HG03571 (cell line): Measurements from ENCODE around the gene DLX6.
"Not testable (repeated sequence)": the region's sequence is repeated elsewhere in the genome, so short reads cannot be mapped to it uniquely, and the experiment has no call there.

Experiments
- ATAC-seq: cut with Tn5 transposase; IDR thresholded peaks from one replicate; pipeline ENCODE4 v1.9.1; 2021; ENCODE audit not compliant: unreplicated experiment

DLX6 gene

DNA sequence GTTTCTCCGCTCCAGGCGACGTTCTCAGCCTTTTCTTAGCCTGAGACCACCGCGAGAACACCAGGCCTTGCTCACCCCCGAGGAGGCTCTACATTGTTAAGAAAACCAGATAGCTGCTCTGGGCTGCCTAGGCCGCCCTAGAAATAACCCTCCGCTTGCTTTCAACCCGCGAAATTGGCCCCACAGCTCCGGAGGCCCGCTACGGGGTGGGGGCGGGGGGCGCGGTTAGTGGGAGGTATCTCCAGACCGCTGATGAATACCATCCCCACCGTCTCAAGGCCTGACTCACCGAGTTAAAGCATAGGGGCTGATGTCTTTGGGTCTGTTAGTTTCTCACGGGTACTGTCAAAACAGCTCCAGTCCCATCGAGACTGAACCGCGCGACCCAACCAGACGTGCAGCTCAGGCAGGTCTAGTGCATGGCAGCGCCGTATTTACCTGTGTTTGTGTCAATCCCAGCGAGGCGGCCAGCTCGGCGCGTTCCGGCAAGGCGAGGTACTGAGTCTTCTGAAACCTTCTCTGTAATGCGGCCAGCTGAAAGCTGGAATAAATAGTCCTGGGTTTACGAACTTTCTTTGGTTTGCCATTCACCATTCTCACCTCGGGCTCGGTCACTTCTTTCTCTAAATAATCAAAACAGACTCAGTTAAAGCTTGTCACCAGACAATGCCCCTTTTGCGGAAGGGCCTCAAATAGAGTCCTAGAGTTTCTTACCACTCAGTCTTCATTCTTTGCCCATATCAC, 16.6 kb downstream of the DLX6 start:
- ATAC-seq: no peak

DNA sequence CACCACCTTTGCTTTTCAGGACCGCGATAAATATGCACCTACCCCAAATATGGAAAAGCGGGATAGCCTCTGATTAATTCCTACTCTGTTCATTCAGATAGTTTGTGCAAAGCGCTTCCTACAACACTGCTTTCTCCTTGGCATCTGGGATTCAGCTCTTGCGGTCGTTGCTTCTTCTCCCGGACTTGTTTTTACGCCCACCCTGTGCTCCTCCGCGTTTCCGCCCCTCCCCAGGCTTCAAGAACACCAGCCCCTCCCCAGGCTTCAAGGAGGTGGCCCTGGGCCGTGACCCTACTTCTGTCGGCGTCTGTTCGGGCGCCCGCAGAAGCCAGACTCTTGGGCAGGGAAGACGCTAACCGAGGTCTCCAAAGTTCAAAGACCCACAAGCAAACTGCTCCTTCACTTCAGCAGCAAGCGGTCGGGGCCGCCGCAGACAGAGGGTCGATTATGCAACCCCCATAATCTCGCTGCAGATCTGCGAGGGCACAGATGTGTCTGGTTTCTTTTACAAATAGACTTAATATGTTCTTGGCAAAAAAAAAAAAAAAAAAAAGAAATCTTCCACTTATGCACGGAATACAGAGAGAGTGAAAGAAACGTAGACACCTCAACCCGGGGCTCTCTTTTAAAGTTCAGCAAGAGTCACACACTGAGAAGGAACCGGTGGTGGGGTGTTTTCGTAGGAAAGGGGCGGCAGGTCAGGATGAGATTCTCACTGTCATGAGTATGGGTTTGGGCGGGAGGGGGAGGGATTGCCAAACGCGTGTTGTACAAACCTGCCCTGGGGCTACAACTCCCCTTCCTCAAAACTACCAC, 17.3 kb downstream of the DLX6 start:
- ATAC-seq: no peak

DNA sequence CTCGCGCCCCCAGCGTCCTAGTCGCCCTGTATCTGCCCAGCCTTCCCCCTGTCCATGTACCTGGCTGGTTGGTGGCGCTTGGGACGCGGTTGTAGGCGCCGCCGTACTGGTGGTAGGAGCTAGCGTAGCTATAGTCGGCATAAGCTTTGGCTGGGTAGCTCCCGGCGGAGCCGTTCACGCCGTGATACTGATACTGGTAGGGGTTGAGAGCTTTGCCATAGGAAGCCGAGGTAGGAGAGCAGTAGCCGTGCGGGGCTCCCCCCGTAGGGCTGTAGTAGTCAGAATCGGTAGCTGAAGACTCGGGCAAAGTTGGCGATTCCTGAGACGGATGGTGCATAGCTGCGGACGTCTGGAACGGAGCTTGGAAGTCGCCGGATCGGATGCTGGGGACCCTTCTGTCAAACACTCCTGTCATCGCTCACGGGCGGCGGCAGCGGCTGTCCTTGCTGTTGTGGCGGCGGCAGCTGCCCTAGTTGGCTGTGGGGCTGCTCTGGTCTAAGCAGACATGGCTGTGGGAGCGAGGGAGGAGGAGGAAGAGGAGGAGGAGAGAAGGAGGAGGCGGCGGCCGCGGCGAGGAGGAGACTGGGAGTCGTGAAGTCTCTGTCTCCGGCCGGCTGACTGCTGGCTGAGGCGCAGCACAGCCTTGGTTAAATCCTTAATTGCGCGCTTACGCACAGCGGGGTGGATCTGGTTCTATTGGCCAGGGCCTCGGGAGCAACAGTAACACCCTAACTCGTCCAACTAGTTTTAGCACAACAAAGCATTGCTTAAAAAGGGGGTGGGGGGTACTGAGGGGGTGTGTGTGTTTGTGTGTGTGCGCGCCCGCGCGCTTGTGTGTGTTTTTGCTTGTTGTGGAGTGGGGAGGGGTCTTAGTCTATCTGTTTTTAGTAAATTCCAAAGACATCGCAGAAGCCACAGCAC, 19.1 kb downstream of the DLX6 start, which contains the start of gene DLX5:
TSS of gene DLX5 (minus strand) at position 623 of the 921 bp plus-strand sequence. CDS start at position 415, 208 bp downstream.
- ATAC-seq: no peak

DNA sequence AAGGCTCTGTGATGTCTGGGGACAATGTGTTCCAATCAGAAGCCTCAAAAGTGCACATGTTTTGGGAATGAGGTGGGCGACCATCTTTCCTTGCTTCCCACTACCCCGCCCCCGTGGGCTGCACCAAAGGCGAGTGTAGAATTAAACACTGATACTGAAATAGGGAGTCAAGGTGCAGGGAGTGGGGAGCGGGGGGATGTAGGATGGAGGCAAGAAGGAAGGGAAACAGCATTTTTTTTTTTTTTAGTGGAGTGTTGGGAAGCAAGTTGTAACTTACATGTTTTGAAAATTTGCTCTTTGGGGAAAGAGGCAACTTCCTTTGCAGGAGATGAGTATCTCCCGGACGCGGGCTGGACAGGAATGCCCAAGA, 19.8 kb downstream of the DLX6 start:
- no peak for ATAC-seq

DNA sequence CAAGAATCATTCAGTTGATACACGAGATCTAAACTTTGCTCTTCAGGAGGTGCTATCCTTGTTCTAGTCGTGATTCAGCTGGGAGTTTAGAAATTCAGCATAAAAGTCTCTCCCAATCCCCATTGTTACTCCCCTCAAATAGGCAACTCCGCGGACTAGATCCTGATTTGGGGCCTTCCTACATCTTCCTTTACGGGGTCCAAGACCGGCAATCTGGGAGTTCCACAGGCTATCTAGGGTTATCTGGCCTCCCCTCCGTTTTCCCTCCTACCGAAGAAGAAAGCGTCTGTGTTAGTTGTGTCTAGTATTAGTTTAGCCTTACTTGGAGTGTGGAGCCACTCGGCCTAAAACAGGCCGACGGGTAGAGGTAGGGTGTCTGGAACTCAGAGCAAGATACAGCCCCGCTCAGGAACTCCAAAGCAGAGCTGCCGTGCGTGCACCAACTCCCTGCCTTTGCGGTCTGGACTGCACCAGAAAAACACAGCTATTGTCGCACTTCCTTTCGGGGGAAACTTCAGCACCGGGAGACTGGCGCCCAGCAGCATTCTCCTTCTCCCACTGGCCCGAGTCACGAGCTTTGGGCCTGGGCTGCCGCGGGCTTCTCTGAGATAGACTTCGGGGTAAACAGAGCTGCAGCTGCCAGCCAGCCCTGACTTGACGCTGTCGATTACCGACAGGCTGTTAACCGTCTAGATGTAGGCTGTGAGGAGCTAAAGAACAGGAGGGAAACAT, 20.8 kb downstream of the DLX6 start:
- no peak for ATAC-seq

DNA sequence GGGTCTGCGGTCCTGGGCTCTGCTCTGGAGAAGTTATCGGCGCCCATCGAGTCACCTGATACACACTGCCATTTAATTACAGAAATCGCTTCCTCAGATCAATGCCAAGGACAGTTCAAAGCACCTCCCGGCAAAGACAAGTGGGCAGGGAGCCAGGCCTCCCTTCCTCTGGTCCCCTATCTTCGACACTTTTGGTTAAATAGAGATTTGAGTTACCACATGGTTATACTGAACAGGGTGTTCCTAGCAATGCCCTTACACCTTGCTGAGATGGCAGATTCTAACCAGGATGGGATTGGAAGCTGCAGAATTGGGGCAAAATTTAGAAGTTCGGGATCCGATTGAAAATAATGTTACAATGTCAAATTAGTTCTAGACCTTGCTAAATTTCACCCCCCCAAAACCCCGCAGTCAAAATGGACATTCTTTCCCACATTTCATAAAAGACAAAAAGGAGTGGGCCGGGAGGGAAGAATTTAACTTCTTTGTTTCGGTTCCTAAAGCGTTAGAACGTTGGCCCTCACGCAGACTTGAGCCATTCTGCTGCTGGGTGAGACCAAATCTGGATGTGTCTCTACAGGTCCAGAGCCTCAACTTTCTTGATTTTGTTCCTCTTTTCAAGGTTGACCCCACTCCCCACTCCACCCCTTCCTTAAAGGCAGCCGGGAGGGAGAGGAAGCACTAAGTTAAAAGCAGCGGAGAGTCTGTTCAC, 21.5 kb downstream of the DLX6 start:
- ATAC-seq: peak; percentile 21

DNA sequence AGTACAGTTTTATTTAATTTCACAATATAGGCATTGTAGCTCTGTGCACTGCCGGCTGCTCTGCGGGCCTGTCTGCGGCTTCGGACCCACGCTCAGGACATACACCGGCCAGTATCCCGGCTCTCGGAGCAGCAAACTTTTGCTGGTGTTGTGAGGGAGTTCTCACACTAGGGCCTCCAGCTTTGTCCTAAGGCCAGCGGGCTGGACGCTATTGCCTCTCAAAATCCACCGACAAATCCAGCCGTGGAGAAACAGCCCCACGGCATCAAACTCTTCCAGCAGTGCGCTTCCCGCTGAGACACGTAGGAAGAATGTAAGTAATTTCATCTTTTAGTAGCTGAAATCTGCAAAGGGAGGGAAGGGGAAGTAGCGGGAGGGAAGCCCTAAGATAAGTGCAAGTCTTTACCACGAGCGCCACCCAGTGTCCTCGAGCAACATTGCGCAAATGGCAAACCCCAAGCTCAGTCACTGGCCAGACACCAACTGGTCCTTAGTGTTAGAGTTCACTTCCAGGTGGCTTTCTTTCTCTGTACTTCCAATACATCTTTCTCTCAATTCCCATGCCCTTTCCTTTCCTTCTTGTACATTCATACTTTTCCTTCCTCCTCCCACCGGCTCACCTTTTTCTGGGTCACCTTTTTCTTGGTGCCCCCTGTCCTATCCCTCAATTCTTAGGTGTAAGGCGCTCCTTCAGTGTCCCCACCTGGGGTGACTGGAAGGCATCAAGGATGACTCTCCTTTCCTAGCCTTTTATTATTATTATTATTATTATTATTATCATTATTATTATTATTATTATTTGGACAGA, 22.3 kb downstream of the DLX6 start:
- ATAC-seq: peak; percentile 90

DNA sequence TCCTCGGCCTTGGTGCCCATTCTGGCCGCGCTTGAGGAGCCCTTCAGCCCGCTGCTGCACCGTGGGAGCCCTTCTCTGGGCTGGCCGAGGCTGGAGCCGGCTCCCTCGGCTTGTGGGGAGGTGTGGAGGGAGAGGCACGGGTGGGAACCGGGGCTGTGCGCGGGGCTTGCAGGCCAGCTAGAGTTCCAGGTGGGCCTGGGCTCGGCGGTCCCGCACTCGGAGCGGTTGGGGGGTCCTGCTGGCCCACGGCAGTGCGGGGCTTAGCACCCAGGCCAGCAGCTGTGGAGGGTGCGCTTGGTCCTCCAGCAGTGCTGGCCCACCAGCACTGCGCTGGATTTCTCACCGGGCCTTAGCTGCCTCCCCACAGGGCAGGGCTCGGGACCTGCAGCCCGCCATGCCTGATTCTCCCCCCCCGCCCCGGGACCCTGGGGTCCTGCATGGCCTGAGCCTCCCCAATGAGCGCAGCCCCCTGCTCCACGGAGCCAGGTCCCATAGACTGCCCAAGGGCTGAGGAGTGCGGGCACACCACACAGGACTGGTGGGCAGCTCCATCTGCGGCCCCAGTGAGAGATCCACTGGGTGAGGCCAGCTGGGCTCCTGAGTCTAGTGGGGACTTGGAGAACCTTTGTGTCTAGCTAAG, 29.0 kb downstream of the DLX6 start:
- ATAC-seq: not testable (repeated sequence)

DNA sequence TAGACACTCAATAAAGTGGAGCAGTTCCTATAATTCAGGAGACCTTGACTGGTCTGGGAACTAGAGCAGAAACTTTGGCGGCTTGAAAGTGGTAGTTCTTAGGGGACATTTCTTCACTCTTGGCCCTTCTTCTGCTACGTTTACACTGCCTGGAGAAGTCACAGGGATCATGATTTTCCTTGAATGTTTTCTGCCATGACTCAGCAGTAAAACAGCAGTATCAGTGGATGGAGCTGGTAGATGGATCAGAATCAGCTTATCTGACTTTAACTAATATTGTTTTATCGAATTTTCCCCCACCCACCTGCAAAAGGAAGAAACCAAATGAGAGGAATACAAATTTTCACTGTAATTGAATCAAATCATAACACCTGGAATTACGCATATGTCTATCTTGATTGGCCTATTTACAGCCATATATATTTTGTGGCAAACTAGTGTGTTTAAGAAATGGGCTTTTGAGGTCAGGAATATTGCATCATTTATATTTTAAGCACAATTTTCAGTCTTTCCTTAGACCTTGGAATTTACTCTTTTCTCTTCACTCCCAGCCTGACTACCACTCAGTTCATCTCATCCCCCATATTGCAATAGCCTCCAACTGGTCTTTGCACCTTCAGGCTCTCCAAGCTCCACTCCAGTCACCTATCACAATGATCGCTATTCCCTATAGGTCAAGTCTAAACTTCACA, 34.2 kb downstream of the DLX6 start:
- no peak for ATAC-seq

DNA sequence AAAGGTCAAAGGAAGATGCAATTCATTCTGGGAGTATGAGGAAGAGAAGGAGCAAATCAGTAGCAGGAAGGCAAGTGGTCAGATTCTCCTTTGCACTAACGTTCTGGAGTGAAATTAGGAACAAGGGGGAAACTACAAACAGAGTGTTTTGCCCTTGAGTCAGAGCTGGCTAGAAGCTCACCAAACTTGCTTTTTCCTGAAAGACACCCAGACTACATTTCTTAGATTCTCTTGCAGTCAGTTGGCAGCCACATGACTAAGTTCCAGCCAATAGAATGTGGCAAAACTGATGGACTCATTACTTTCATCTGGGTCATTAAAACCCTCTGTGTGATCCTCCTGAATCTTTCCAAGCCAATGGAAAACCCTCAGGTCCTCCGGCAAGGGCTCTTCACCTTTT, 37.9 kb downstream of the DLX6 start:
- ATAC-seq: no peak
